OCI-LY7 (cell line): ENCODE measurements around the gene GDF3. TPM values are rescaled to one million over a fixed set of nuclear protein-coding genes. Genes with fewer than 3 reads are reported as not detected.

Experiments used
- BruUV-seq: library from RNA; stranded (reverse); fragments of 400-500 nt; replicated peaks from 2 replicates; lab custom pipeline; 2021; lab: Mats Ljungman, UMichigan
- CTCF ChIA-PET: fragments of 300-600 bp; sonication (Branson Sonifier 250); formaldehyde crosslinking; loops from one replicate; lab custom pipeline; 2022; ENCODE audit warnings: antibody characterized with exemption; ENCODE audit not compliant: unreplicated experiment; lab: Charles Lee
- POLR2A ChIA-PET: fragments of 300-600 bp; sonication (Branson Sonifier 250); formaldehyde crosslinking; loops from one replicate; lab custom pipeline; 2022; ENCODE audit warnings: antibody characterized with exemption; lab: Charles Lee
- DNase-seq: peaks from one replicate; pipeline ENCODE4 v3.0.0-alpha.2; 2015; ENCODE audit warnings: low spot score
- H2AFZ ChIP-seq: fragments of 200-600 bp; sonication (generic), shearing (Covaris generic); 2 replicates; pipeline ENCODE4 v1.6.1; 2014; ENCODE audit warnings: mild to moderate bottlenecking, antibody characterized with exemption, low read length, moderate library complexity
- H3K27ac ChIP-seq: fragments of 200-600 bp; sonication (generic); 2 replicates; pipeline ENCODE4 v1.5.1; 2014; ENCODE audit warnings: mixed run types, low read depth, mild to moderate bottlenecking, moderate library complexity, low read length, inconsistent platforms; ENCODE audit not compliant: poor library complexity, severe bottlenecking
- H3K36me3 ChIP-seq: fragments of 200-600 bp; sonication (generic); 2 replicates; pipeline ENCODE4 v1.6.1; 2014; ENCODE audit warnings: mild to moderate bottlenecking, antibody characterized with exemption, low read length, moderate library complexity, mixed read lengths; ENCODE audit not compliant: insufficient read depth
- H3K4me1 ChIP-seq: fragments of 200-600 bp; sonication (generic); 2 replicates; pipeline ENCODE4 v1.5.1; 2014; ENCODE audit warnings: mild to moderate bottlenecking, low read length; ENCODE audit not compliant: insufficient read depth, poor library complexity, severe bottlenecking
- H3K4me2 ChIP-seq: fragments of 200-600 bp; sonication (generic); 2 replicates; pipeline ENCODE4 v1.6.1; 2014; ENCODE audit warnings: mild to moderate bottlenecking, low read length
- H3K4me3 ChIP-seq: fragments of 200-600 bp; sonication (generic); 2 replicates; pipeline ENCODE4 v1.5.1; 2014; ENCODE audit warnings: mild to moderate bottlenecking, low read depth, low read length; ENCODE audit not compliant: poor library complexity, severe bottlenecking
- H3K79me2 ChIP-seq: fragments of 200-600 bp; sonication (generic); 2 replicates; pipeline ENCODE4 v1.6.1; 2016; ENCODE audit warnings: low read depth, mild to moderate bottlenecking, low read length, moderate library complexity, mixed read lengths; ENCODE audit not compliant: insufficient read depth
- H3K9me2 ChIP-seq: fragments of 200-600 bp; sonication (generic); 2 replicates; pipeline ENCODE4 v1.6.1; 2016; ENCODE audit warnings: mild to moderate bottlenecking, low read length, mixed read lengths; ENCODE audit not compliant: insufficient read depth
- H3K9me3 ChIP-seq: fragments of 200-600 bp; sonication (generic); 2 replicates; pipeline ENCODE4 v1.6.1; 2014; ENCODE audit warnings: mild to moderate bottlenecking, mixed run types, low read length, mixed read lengths
- H4K20me1 ChIP-seq: fragments of 200-600 bp; sonication (generic); 2 replicates; pipeline ENCODE4 v1.6.1; 2014; ENCODE audit warnings: mild to moderate bottlenecking, antibody characterized with exemption, low read length, moderate library complexity, mixed read lengths; ENCODE audit not compliant: insufficient read depth
- CTCF ChIP-seq: fragments of 200-600 bp; sonication (generic); conservative IDR thresholded peaks from 2 replicates; pipeline ENCODE4 v1.5.1; 2014; ENCODE audit warnings: mild to moderate bottlenecking, antibody characterized with exemption, low read length, moderate library complexity, mixed read lengths
- EZH2phosphoT487 ChIP-seq: fragments of 200-600 bp; sonication (generic); IDR thresholded peaks from 2 replicates; pipeline ENCODE4 v1.6.1; 2018; ENCODE audit warnings: low read depth, borderline replicate concordance, mild to moderate bottlenecking, mixed run types, antibody characterized with exemption, low read length, moderate library complexity, mixed read lengths
- intact Hi-C: fragments of 100-400 bp; cut with micrococcal nuclease; formaldehyde crosslinking; loops from one replicate; pipeline ENCODE4 v1.10.0; 2022; ENCODE audit not compliant: unreplicated experiment
- total RNA-seq, 2 experiments: library from RNA; depleted of rRNA in 1 of 2; stranded (reverse); fragments of >200 nt in 1 of 2; shearing (Covaris generic) in 1 of 2; gene quantifications; 2 replicates each; pipeline ENCODE4 v1.2.3, GENCODE V29; 2014 to 2022

The GDF3 gene
- total RNA-seq, 2 experiments from 2014 or later, result not detected

GRCh38 chr12:7681535-7681934 lies 14.0 kb downstream of the GDF3 start:
- Histone ChIP-seq H3K79me2 (no peaks in the 10 kb centered on the region), H3K27ac (no peak overlapping the region), H3K4me1 (no peaks in the 10 kb centered on the region), H2AFZ (no peak overlapping the region), H3K36me3 (no peaks in the 10 kb centered on the region), H3K4me2 (no peak overlapping the region), H3K9me2 (no peaks in the 10 kb centered on the region), H4K20me1 (no peaks in the 10 kb centered on the region), H3K4me3 (no peak overlapping the region), H3K9me3 (no peaks in the 10 kb centered on the region)
- ChIA-PET CTCF (no interaction called here), POLR2A (no interaction called here)
- TF ChIP-seq EZH2phosphoT487 (no peak), CTCF (no peak)
- no peak for DNase-seq
- BruUV-seq, result no TSS peak
- intact Hi-C loops, result no loop called here

DNA sequence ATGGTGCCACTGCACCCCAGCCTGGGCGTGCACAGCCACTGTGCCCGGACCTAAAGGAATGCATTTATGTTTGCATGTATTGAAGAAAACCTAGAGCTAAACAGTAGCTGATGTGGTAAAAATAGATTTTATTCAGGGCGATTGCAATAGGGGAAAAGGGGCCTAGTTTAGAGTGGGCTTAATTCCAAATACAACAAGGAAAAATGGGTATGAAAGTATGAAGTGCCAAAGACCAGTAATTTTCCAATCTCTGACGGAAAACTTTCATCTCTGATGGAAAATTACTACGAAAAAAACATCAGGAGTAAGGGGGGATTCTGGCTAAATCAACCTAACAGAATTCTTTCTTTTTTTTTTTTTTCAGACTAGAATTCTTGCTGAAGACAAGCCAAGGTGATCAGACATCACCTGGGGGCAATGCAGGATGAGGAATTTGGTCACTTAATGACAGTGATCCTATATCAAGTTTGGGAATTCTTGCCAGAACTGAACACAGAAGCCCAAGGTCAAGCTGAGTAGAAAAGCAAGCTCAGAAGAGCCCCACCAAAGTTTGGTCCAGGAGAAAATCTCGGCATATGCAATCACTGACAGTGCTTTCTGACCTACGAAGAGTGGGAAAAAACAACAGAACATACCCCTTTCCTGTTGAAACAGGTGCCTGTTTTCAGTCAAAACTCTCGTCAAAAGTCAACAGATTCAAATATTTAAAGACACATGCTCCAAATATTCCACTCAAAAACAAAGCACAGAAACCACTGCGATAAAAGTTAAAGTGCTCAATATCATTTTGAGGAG lies 16.1 kb downstream of the GDF3 start:
- Histone ChIP-seq H4K20me1 (no peaks in the 10 kb centered on the region), H3K36me3 (no peaks in the 10 kb centered on the region), H3K27ac (no peak overlapping the region), H2AFZ (peak overlapping the region; percentile 61; the same call in 1 of the 2 replicates), H3K79me2 (no peaks in the 10 kb centered on the region), H3K4me3 (no peak overlapping the region), H3K9me2 (no peaks in the 10 kb centered on the region), H3K9me3 (no peaks in the 10 kb centered on the region), H3K4me2 (no peak overlapping the region), H3K4me1 (peaks cover 8% of the 10 kb centered on the region)
- POLR2A ChIA-PET, result interaction anchor here (0.6 kb wide), 1 partner anchor 175 kb away, joined by 3 read pairs; no protein-coding TSS in a partner anchor
- no TSS peak for BruUV-seq
- TF ChIP-seq CTCF (no peak), EZH2phosphoT487 (no peak)
- DNase-seq, result no peak
- CTCF ChIA-PET, result no interaction called here
- intact Hi-C loops, result no loop called here

GRCh38 chr12:7678744-7679143 lies 16.8 kb downstream of the GDF3 start:
- no peaks in the 10 kb centered on the region for H3K9me2 ChIP-seq
- H3K9me3 ChIP-seq, result no peaks in the 10 kb centered on the region
- peaks cover 8% of the 10 kb centered on the region for H3K4me1 ChIP-seq
- no peaks in the 10 kb centered on the region for H3K79me2 ChIP-seq
- no peak overlapping the region for H3K27ac ChIP-seq
- intact Hi-C loops, result no loop called here
- H3K4me3 ChIP-seq, result no peak overlapping the region
- TF ChIP-seq CTCF, result no peak
- no peak for TF ChIP-seq EZH2phosphoT487
- BruUV-seq, result no TSS peak
- ChIA-PET CTCF (no interaction called here), POLR2A (interaction anchor here (0.6 kb wide), 1 partner anchor 176 kb away, joined by 3 read pairs; no protein-coding TSS in a partner anchor)
- no peak overlapping the region; the same call in 1 of the 2 replicates for H2AFZ ChIP-seq
- H3K36me3 ChIP-seq, result no peaks in the 10 kb centered on the region
- no peaks in the 10 kb centered on the region for H4K20me1 ChIP-seq
- no peak overlapping the region for H3K4me2 ChIP-seq
- no peak for DNase-seq
